Activated T-cell treated with anti-CD3 and anti-CD28 coated beads for 48 hours (primary cell): ENCODE measurements around the gene ZNF490.
"Not testable (repeated sequence)": the region's sequence is repeated elsewhere in the genome, so short reads cannot be mapped to it uniquely, and the experiment has no call there.

Source experiments
- DNase-seq: peaks from one replicate; pipeline ENCODE4 v3.0.0-alpha.2; 2020; ENCODE audit warnings: low read depth

ZNF490 gene

GRCh38 chr19:12610540-12611360 lies at the start of gene ZNF490, which contains the start of gene ZNF791:
TSS of gene ZNF490 (minus strand) at chr19:12610813. CDS start at chr19:12610680, 133 bp downstream.
TSS of gene ZNF791 (plus strand) at chr19:12610920. CDS start at chr19:12611080, 160 bp downstream.
- peak; percentile 93 for DNase-seq

GRCh38 chr19:12657966-12658365 lies 47.4 kb upstream of the ZNF490 start:
- DNase-seq: no peak

GRCh38 chr19:12656899-12657571 lies 46.4 kb upstream of the ZNF490 start:
- no peak for DNase-seq

GRCh38 chr19:12655546-12655945 lies 44.9 kb upstream of the ZNF490 start:
- DNase-seq: no peak

- DNase-seq: no peak
These were observed 41.6 kb upstream of the ZNF490 start for GRCh38 chr19:12652219-12652618.

DNA sequence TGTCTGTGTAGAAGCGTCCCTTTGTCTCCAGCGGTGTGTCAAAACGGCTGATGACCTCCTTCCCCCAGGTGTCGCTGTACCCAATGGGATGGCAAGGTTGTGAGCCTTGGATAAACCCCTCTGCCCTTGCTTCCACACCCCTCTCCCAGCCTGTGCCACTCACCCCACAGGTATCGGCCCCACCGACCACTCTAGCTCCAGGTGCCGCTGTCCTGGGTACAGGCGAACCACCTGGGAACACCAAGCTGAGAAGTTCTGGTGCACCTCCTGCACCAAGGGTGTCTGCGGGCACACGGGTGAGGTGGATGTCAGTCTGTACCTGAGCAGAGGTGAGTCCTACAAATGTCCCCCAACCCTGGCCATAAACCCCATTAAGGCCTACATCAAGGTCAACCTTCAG lies 39.3 kb upstream of the ZNF490 start:
- DNase-seq: no peak

- DNase-seq: no peak
These were observed 37.5 kb upstream of the ZNF490 start for GRCh38 chr19:12648088-12648487.

- DNase-seq: peak; percentile 55
These were observed 37.0 kb upstream of the ZNF490 start for GRCh38 chr19:12647490-12648071.

DNA sequence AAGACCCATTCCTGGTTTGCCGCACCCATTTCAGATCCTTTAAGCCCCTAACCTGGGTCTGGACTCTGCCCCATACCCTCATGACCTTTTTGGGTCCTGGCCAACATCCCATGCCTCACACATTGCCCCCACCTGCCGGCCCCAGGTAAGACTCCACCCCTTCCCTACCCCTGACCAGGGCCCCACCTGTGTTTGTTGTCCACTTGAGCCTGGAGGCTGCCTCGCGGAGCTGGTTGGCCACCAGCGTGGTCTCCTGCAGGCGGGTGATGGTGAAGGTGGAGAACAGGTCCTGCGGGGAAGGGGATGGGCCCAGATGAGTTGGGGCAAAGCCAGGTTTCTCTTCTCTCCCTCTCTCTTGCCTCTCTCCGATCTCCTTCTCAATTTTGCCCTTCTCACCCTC lies 36.4 kb upstream of the ZNF490 start:
- DNase-seq: no peak

- DNase-seq: no peak
These were observed 35.9 kb upstream of the ZNF490 start for GRCh38 chr19:12646551-12646950.

DNA sequence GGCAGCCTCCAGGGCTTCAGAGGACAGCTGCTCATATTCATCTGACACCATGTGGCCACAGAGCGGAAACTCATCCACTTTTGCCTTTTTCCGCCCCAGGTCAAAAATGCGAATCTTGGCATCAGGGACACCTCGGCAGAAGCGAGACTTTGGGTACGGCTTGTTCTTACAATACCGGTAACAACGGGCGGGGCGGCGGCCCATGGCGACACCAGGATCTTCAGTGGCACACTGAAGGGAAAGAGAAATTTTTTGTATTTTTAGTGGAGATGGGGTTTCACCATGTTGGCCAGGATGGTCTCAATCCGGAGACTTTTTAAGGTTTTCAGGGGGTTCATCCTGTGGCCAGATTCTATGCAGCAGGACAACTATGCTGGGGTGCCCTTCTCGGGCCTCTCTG lies 33.1 kb upstream of the ZNF490 start:
- DNase-seq: not testable (repeated sequence)

- DNase-seq: no peak
These were observed 31.9 kb upstream of the ZNF490 start for GRCh38 chr19:12642506-12642905.

DNA sequence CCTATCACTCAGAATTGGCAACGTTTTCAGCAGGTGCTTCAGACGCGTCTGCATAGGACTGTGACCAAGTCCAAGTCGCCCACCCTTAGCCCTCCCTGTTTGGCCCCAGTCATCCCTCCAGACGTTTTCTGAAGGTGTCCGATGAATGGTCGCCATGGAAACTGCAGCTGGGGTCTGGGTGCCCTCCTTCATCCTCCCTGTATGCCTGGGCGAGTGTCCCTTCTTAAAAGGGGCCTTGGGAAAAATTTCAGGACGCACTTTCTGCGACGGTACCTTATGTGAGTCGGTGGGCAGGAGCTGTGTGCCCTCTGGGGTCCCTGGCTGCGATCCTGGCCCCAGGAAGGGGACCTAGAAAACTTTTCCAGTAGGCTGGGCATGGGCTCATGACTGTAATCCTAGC lies 30.8 kb upstream of the ZNF490 start:
- no peak for DNase-seq

- peak; percentile 86 for DNase-seq
These were observed 29.4 kb upstream of the ZNF490 start for GRCh38 chr19:12639901-12640613.

- DNase-seq: no peak
These were observed 28.1 kb upstream of the ZNF490 start for GRCh38 chr19:12638611-12639182.

DNA sequence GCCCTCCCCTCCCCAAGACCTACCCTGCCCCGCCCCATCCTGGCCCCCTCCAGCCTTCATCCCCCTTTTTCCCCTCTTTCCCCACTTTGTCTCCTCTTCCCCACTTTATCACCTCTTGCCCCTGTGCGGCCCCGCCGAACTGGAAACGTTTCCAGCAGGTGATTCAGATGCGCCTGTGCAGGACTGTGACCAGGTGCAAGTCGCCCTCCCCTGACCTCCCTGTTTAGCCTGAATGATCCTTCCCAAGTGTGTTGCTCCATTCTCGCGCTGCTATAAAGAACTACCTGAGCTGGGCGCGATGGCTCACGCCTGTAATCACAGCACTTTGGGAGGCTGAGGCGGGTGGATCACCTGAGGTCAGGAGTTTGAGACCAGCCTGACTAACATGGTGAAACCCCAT lies 26.0 kb upstream of the ZNF490 start:
- DNase-seq: no peak

- DNase-seq: no peak
These were observed 18.6 kb upstream of the ZNF490 start for GRCh38 chr19:12629215-12629614.

GRCh38 chr19:12628040-12629022 lies 17.7 kb upstream of the ZNF490 start:
- no peak for DNase-seq

- DNase-seq: no peak
These were observed 16.3 kb upstream of the ZNF490 start for GRCh38 chr19:12626958-12627357.

- no peak for DNase-seq
These were observed 12.9 kb upstream of the ZNF490 start for GRCh38 chr19:12623361-12624031.
